Activated CD8-positive, alpha-beta memory T cell treated with anti-CD3 and anti-CD28 coated beads, Interleukin-2, amount 50 U/mL, for 24 hours (primary cell): Measurements from ENCODE around the gene PRKG1.

Experiments
- DNase-seq: peaks from one replicate; pipeline ENCODE4 v3.0.0-alpha.2; 2020; ENCODE audit errors: extremely low read depth

PRKG1 gene

GRCh38 chr10:51074238-51075028, at the start of gene PRKG1:
PRKG1 (plus strand) TSS chr10:51074487.
- no peak for DNase-seq

- no peak for DNase-seq
Observed at GRCh38 chr10:51028420-51028819, 45.9 kb upstream of the PRKG1 start.

GRCh38 chr10:51029172-51029641, 45.1 kb upstream of the PRKG1 start:
- DNase-seq, result no peak

- DNase-seq, result no peak
Observed at GRCh38 chr10:51030480-51030879, 43.8 kb upstream of the PRKG1 start.

DNA sequence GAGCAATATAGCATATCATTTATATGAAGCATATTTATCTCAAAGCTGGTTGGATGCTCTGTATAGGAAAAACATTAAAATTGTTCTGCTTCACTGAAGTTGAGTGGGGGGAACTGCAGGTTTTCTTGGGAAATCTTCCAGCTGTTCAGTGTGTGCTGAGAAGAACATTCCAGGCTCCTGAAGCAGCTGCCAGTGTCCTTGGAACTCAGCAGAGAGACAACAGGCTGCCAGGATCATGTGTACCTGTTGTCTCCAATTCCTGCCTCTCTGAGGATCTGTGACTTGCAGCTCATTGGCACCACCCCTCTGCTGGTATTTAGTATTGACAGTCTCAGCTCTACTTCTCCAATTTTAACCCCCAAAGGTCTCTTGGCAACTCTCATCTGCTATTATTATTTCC, 42.3 kb upstream of the PRKG1 start:
- DNase-seq, result no peak

DNA sequence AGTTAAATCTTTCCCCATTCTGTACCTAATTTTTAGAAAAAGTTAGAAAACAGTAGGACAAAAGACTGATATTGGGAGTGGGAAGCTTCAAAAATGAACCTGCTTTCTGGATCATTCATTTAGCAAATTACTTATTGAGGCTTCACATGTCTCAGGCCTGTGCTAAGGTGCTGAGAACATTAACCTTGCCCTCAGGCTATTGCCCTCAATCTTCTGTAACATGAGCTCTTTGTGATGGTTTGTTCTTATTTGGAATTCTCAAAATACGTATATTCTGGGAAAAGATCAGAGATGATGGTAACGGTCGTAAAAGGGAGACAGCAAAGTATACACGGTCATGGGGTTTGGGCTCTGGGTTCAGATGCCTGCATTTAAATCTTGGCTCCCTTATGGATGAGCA, 39.5 kb upstream of the PRKG1 start:
- no peak for DNase-seq

- DNase-seq, result no peak
Observed at GRCh38 chr10:51035344-51035743, 38.9 kb upstream of the PRKG1 start.

GRCh38 chr10:51045871-51046270, 28.4 kb upstream of the PRKG1 start:
- no peak for DNase-seq

- no peak for DNase-seq
Observed at GRCh38 chr10:51046654-51047053, 27.6 kb upstream of the PRKG1 start.

GRCh38 chr10:51047857-51048256, 26.4 kb upstream of the PRKG1 start:
- DNase-seq, result no peak

DNA sequence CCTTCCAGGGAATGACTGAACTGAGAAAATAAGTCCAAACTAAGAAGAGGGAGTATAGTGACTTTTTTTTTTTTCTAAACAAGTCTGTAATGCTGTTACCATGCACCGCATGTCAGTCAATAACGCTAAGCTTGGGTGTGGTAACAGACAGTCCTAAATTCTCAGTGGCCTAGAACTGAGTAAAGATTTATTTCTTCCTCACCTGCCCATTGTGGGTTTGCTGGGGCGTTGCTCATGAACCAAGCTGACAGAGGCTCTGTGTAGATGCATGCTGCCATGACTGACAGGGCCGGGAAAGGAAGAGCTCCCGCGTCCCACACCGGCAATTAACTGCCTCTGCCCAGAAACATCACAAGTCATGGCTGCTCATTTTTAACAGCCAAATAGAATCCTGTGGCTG, 25.5 kb upstream of the PRKG1 start:
- no peak for DNase-seq

DNA sequence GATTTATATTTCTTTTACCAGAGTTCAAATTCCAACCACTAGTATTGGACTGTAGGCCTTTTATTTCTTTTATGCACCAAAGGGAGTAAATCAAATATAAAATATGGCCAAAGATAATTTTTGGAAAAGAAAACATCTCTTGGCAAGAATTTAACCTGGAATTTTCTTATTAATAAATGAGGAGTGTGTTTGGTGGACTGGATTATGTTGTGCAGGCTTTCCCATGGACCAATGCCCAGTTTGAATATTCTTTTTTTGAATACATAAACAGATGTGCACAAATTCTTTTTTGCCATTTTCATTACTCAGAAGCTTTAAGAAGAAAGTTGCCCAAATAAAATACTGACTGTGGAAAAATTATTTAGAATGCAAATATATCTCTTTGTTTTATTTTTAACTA, 22.1 kb upstream of the PRKG1 start:
- DNase-seq, result no peak

DNA sequence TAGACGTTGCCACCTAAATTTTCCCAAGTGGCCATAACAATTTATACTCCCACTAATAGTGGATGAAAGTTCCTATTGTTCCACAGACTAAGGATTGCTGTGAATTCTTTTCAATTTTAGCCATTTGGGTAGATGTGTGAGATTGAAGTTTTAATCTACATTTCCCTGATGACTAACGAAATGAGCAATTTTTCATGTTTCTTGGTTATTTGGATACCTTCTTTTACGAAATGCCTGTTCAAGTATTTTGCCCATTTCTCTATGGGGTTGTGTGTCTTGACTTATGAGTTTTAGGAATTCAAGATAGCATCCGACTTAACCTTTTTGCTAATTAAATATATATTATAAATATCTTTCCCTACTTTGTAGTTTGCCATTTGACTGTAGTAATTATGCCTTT, 16.4 kb upstream of the PRKG1 start:
- DNase-seq, result no peak

- DNase-seq, result no peak
Observed at GRCh38 chr10:51063166-51063565, 11.1 kb upstream of the PRKG1 start.

DNA sequence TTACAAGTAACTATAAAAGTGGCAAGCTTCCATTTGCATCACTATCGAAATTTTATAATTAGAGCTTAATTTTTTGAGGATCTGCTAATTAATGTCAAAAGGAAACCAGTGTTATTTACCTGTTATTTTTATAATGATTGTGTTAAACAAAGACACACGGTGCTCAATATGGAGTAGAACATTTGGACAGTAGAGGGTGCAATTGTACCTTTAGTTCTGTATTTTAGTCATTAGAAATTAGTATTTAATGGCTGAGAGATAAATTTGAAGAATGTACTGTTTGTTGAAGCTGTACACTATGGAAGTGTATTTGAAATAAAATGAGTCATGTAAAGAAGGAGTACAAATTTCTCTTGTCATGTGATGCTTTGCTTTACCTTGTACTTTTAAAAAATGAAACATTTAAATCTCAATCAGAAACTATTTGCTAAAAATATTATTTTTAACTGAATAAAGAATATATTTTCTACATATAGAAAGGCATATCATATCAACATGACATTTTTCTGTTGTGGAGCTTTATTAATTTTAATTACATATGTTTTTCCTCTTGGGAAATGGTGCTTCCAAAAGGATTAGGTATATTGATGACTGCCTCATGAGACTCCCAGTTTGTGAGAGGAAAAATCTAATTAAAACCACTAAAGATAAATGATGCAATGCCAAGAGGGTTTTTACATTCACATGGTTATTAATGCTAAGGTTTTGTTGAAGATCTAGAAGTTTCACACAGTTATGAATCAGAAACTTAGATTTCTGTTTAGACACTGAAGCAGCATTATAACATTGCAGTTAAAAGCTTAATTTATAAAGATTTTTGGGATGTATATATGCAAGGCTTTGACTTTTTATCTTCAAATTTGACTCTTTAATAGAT, 10.4 kb upstream of the PRKG1 start:
- DNase-seq, result no peak

DNA sequence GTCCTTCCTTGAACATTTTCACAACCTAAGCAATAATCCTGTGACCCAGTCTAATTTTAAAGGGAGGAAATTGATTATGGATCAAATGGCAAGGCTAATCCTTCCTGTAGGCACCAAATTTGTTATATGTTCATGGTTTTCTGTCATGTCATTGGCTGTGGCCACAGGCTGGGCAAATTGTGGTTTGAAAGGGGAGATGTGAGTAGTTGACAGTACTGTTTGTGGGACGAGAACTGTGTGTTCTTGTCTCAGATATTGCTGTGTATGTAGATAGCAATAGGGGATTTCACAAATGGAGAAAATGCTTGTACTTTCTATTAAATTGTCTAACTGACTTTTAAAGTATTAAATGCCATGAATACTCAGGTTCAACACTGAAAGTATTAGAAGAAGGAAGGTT, 8.1 kb upstream of the PRKG1 start:
- no peak for DNase-seq

DNA sequence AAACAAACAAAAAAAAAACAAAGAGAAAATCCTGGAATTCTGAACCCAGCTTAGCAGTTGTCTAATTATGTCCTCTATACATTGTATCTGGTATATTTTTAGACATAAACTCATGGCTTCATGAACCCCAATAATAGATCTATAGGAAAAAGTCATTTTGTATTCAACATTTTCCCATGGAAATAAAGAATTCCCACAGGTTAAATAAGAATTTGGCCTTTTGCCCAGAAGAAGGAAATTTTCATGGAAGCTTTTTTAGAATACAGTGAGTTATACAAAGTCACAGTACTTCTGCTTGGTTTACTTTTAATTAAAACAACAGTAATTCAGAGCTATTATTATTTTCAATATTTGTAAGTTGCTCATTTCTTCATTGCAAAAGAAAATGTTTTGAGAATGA, 2.1 kb upstream of the PRKG1 start:
- DNase-seq, result no peak

DNA sequence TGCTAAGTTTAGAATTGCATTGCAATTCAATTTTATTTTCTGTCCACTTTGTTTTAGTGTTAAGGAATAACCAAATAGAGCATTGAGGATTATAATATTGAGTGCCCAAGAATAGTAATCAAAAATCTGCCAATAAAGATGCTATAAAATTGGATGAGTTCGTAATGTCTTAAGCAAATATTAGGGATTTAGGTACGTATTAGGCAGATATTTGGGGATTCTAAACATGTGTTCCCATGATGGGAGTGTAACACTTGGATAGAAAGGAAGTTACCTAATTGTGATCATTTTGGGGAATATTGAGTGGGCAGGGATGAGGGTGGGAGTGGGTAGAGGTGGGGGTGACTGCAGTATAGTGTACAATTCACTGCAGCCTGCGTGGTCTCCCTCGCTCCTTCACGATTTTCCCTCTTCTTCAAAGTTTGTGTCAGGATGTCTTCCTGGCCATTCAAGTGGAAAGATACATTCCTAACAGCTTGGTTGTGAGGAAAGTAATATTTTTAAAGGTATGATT, 1.3 kb upstream of the PRKG1 start:
- no peak for DNase-seq

DNA sequence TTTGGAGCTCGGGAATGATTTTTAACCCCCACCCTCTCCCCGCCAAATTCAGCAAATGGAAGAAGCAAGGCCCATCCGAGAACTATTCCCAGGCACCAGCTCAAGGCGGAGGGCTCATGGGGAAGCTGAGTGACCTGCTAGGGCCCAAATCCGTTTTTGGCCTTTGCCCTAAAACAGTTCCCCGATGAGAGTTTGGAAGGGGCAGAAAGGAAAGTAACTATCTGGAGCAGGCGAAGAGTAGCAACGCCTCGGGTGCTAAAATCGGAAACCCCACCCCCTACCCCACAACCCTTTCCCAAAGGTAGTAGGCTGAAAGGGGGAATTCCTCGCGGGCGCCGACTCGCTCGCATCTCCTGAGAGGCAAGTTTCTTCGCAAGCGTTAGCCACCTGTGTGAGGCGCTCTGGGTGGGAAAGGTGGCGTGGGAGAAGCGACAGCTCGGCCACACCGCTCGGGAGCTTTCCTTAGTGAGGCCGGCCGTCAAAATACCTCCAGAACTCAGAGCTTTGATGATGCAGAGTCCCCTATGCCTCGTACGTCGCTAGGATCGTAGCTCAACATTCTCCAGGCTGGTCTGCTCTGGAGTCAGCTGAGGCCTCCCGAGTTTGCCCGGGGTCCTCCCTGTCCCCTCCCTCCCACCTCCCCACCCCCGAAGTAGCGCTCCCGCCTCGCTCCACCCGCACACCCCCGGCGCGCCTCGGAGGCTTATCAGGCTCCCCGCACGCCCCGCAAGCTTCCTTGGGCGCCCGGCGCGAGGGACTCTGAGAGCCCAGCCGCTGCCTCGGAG, 642 bp upstream of the PRKG1 start:
- DNase-seq, result no peak

DNA sequence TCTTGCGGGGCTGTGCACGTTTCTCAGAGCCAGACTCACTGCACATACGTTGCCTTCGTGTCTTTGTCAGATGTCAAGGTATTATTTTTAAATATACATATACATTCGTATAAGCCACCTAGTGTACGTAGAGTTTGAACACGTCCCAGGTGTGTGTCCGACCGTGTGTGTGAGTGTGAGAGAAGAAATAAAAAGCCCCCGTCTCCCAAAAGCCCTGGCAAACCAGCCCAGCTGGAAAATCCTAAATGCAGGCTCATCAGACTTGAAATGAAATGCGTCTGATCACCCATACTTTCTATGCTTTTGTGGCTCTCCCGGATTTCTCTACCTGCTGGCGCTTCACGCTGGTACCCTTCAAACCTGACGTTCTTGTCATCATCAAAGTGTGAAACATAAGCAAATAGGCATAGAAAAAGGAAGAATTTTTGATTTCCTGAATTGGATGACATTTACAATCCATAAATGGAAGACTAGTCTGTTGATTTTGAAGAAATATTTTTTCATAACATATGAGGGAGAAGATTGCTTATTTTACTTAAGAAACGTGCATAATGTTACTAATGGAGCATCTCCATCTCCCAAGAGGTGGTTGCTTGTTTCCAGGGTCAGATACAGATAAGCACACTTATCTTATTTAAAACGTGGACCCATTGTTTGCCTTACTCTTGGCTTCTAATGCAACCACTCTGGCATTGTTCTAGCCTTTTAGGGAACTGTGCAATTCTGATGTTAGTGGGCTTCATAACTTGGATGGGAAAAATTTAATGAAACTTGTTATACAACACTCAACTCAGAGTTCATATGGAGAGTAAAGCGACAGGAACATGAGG, 971 bp downstream of the PRKG1 start:
- DNase-seq, result no peak

- no peak for DNase-seq
Observed at GRCh38 chr10:51075873-51076229, 1.6 kb downstream of the PRKG1 start.
